Thyroid gland (tissue), 4 donors: Measurements from ENCODE around the gene TMCC2. TPM values are rescaled to one million over a fixed set of nuclear protein-coding genes. Genes with fewer than 3 reads are reported as not detected.

ENCODE experiments used
- DNase-seq, 2 donors: peaks; one replicate each; pipeline ENCODE4 v3.0.0-alpha.2; 2019
- H3K27ac ChIP-seq, 3 donors: fragments of 200-600 bp; sonication (generic); 1 replicate in 2 of 3; 2 replicates in 1 of 3; pipeline ENCODE4 v1.5.1; 2016 to 2019; ENCODE audit warnings: mild to moderate bottlenecking in 1 of 3, moderate library complexity in 1 of 3
- H3K27me3 ChIP-seq: fragments of 200-600 bp; sonication (generic); one replicate; pipeline ENCODE4 v1.5.1; 2019
- H3K36me3 ChIP-seq, 2 donors: fragments of 200-600 bp; sonication (generic); one replicate each; pipeline ENCODE4 v1.5.1; 2016 to 2019
- H3K4me1 ChIP-seq, 2 donors: fragments of 200-600 bp; sonication (generic); one replicate each; pipeline ENCODE4 v1.5.1; 2017 to 2019
- H3K4me3 ChIP-seq, 3 donors: fragments of 200-600 bp; sonication (generic); replicated peaks in 1 of 3; 1 replicate in 2 of 3; 2 replicates in 1 of 3; pipeline ENCODE4 v1.5.1; 2016; ENCODE audit warnings: mild to moderate bottlenecking in 1 of 3
- H3K9me3 ChIP-seq: fragments of 200-600 bp; sonication (generic); one replicate; pipeline ENCODE4 v1.5.1; 2017
- POLR2A ChIP-seq, 2 donors: fragments of 450-650 bp; IDR thresholded peaks; one replicate each; pipeline ENCODE4 v1.6.1; 2017; ENCODE audit warnings: antibody characterized with exemption in 2 of 2, mild to moderate bottlenecking in 2 of 2, moderate library complexity in 1 of 2
- WGBS, 2 donors: methylation state at CpG; one replicate each; pipeline ENCODE4 v1.1.5; 2017; 5-methylcytosine and 5-hydroxymethylcytosine counted together
- intact Hi-C: fragments of 100-400 bp; cut with DNase I; formaldehyde crosslinking; loops from one replicate; pipeline ENCODE4 v1.15.1; 2023
- total RNA-seq, 4 donors: library from RNA; depleted of rRNA; stranded (reverse); fragments of >200 nt; gene quantifications; one replicate each; pipeline ENCODE4 v1.2.3, GENCODE V29; 2016
- TF ChIP-seq, protein P1 (sequence below), 6 experiments: fragments of 200-600 bp in 3 of 6; fragments of 450-650 bp in 3 of 6; sonication (generic) in 3 of 6; IDR thresholded peaks; one replicate each; pipeline ENCODE4 v1.5.1; 2016 to 2019; ENCODE audit warnings: antibody characterized with exemption in 6 of 6, mild to moderate bottlenecking in 2 of 6, inconsistent platforms in 1 of 6, moderate library complexity in 1 of 6

TMCC2 gene
- total RNA-seq, 4 donors from 2014 or later, result 2.3 to 3.6 (median 3.1) TPM

GRCh38 chr1:205243350-205244191 lies 15.8 kb downstream of the TMCC2 start:
- H3K27ac ChIP-seq, result no peak overlapping the region
- H3K4me3 ChIP-seq, result no peak overlapping the region
- DNase-seq, result no peak
- WGBS, 2 donors, result 93 to 94% methylated on average over 8 of the region's 8 CpGs
- H3K4me1 ChIP-seq, result peaks cover 8 to 11% of the 10 kb centered on the region in 2 donors
- no peak for TF ChIP-seq POLR2A (IDR thresholded peaks at IDR 0.05)
- TF ChIP-seq, protein P1, sequence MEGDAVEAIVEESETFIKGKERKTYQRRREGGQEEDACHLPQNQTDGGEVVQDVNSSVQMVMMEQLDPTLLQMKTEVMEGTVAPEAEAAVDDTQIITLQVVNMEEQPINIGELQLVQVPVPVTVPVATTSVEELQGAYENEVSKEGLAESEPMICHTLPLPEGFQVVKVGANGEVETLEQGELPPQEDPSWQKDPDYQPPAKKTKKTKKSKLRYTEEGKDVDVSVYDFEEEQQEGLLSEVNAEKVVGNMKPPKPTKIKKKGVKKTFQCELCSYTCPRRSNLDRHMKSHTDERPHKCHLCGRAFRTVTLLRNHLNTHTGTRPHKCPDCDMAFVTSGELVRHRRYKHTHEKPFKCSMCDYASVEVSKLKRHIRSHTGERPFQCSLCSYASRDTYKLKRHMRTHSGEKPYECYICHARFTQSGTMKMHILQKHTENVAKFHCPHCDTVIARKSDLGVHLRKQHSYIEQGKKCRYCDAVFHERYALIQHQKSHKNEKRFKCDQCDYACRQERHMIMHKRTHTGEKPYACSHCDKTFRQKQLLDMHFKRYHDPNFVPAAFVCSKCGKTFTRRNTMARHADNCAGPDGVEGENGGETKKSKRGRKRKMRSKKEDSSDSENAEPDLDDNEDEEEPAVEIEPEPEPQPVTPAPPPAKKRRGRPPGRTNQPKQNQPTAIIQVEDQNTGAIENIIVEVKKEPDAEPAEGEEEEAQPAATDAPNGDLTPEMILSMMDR (IDR thresholded peaks at IDR 0.05), result no peak
- intact Hi-C loops, result no loop called here
- H3K9me3 ChIP-seq, result no peaks in the 10 kb centered on the region
- no peaks in the 10 kb centered on the region for H3K27me3 ChIP-seq
- no peaks in the 10 kb centered on the region for H3K36me3 ChIP-seq

- no peak for DNase-seq
Measured at GRCh38 chr1:205244384-205244783, 16.6 kb downstream of the TMCC2 start.

GRCh38 chr1:205245096-205245495 lies 17.4 kb downstream of the TMCC2 start:
- Histone ChIP-seq H3K4me3 (no peak overlapping the region), H3K27ac (no peak overlapping the region), H3K9me3 (no peaks in the 10 kb centered on the region), H3K27me3 (no peaks in the 10 kb centered on the region), H3K4me1 (peaks cover 20 to 24% of the 10 kb centered on the region in 2 donors), H3K36me3 (no peaks in the 10 kb centered on the region)
- intact Hi-C loops, result no loop called here
- TF ChIP-seq, protein P1 (IDR thresholded peaks at IDR 0.05), result no peak
- no peak for DNase-seq
- 86 to 90% methylated on average over 7 of the region's 7 CpGs for WGBS, 2 donors

More at GRCh38 chr1:205244384-205244783, 16.6 kb downstream of the TMCC2 start:
- Histone ChIP-seq H3K27me3 (no peaks in the 10 kb centered on the region), H3K27ac (no peak overlapping the region), H3K9me3 (no peaks in the 10 kb centered on the region), H3K4me3 (no peak overlapping the region), H3K36me3 (no peaks in the 10 kb centered on the region), H3K4me1 (peaks cover 15 to 19% of the 10 kb centered on the region in 2 donors)
- intact Hi-C loops, result no loop called here
- TF ChIP-seq POLR2A (IDR thresholded peaks at IDR 0.05), result no peak
- TF ChIP-seq, protein P1 (IDR thresholded peaks at IDR 0.05), result no peak
- 75 to 87% methylated on average over 4 of the region's 4 CpGs for WGBS, 2 donors

GRCh38 chr1:205246351-205247119 lies 18.8 kb downstream of the TMCC2 start:
- no peak for TF ChIP-seq POLR2A (IDR thresholded peaks at IDR 0.05)
- TF ChIP-seq, protein P1 (IDR thresholded peaks at IDR 0.05), result no peak
- no peak overlapping the region for H3K4me3 ChIP-seq
- no peaks in the 10 kb centered on the region for H3K9me3 ChIP-seq
- no peak for DNase-seq
- H3K27me3 ChIP-seq, result no peaks in the 10 kb centered on the region
- H3K27ac ChIP-seq, result no peak overlapping the region
- H3K4me1 ChIP-seq, result peaks cover 20 to 29% of the 10 kb centered on the region in 2 donors
- intact Hi-C loops, result no loop called here
- 82 to 86% methylated on average over 10 of the region's 10 CpGs for WGBS, 2 donors
- no peaks in the 10 kb centered on the region for H3K36me3 ChIP-seq
